HUES64 (cell line): ENCODE measurements around the gene PKDREJ.

Experiments
- H3K27ac ChIP-seq: 2 replicates; pipeline ENCODE4 v1.7.0; 2013; ENCODE audit warnings: low read depth, low read length, inconsistent platforms
- H3K27me3 ChIP-seq: 2 replicates; pipeline ENCODE4 v1.6.1; 2013; ENCODE audit warnings: mild to moderate bottlenecking, low read length; ENCODE audit not compliant: insufficient read depth
- H3K36me3 ChIP-seq: 2 replicates; pipeline ENCODE4 v1.6.1; 2013; ENCODE audit warnings: mild to moderate bottlenecking, low read length; ENCODE audit not compliant: insufficient read depth
- H3K4me1 ChIP-seq: 2 replicates; pipeline ENCODE4 v1.6.1; 2013; ENCODE audit warnings: mild to moderate bottlenecking, low read length, moderate library complexity; ENCODE audit not compliant: insufficient read depth
- H3K4me3 ChIP-seq: 2 replicates; pipeline ENCODE4 v1.5.1; 2013; ENCODE audit warnings: mild to moderate bottlenecking, low read length, moderate library complexity
- H3K9ac ChIP-seq: 2 replicates; pipeline ENCODE4 v1.6.1; 2013; ENCODE audit warnings: mild to moderate bottlenecking, low read depth, low read length
- H3K9me3 ChIP-seq: 2 replicates; pipeline ENCODE4 v1.6.1; 2013; ENCODE audit warnings: low read depth, low read length; ENCODE audit not compliant: insufficient read depth
- WGBS: fragments of 150-250, 120-280 bp; methylation state at CpG from one replicate; pipeline ENCODE4 v1.1.7; 2013; ENCODE audit warnings: missing lambda C conversion rate; 5-methylcytosine and 5-hydroxymethylcytosine counted together

PKDREJ gene

GRCh38 chr22:46288846-46289243 is 25.7 kb upstream of the PKDREJ start:
- H3K4me3 ChIP-seq, result no peak overlapping the region
- H3K27me3 ChIP-seq, result no peaks in the 10 kb centered on the region
- H3K4me1 ChIP-seq, result no peaks in the 10 kb centered on the region
- WGBS, result 95% methylated on average over 7 of the region's 7 CpGs
- no peaks in the 10 kb centered on the region for H3K9me3 ChIP-seq
- no peak overlapping the region for H3K27ac ChIP-seq
- H3K9ac ChIP-seq, result no peak overlapping the region
- peaks cover 31% of the 10 kb centered on the region for H3K36me3 ChIP-seq

GRCh38 chr22:46287873-46288751 is 25.0 kb upstream of the PKDREJ start:
- H3K27ac ChIP-seq, result no peak overlapping the region
- H3K9ac ChIP-seq, result no peak overlapping the region
- H3K27me3 ChIP-seq, result no peaks in the 10 kb centered on the region
- no peak overlapping the region for H3K4me3 ChIP-seq
- H3K36me3 ChIP-seq, result peaks cover 30% of the 10 kb centered on the region
- 94% methylated on average over 24 of the region's 24 CpGs for WGBS
- no peaks in the 10 kb centered on the region for H3K4me1 ChIP-seq
- H3K9me3 ChIP-seq, result no peaks in the 10 kb centered on the region

- no peak overlapping the region for H3K4me3 ChIP-seq
- WGBS, result 90% methylated on average over 15 of the region's 15 CpGs
- H3K4me1 ChIP-seq, result no peaks in the 10 kb centered on the region
- H3K27me3 ChIP-seq, result no peaks in the 10 kb centered on the region
- H3K9ac ChIP-seq, result no peak overlapping the region; the same call in 1 of the 2 replicates
- no peak overlapping the region for H3K27ac ChIP-seq
- no peaks in the 10 kb centered on the region for H3K9me3 ChIP-seq
- H3K36me3 ChIP-seq, result peaks cover 29% of the 10 kb centered on the region
Measured at GRCh38 chr22:46286941-46287872, 24.1 kb upstream of the PKDREJ start.

- 96% methylated on average over 3 of the region's 3 CpGs for WGBS
- no peak overlapping the region for H3K27ac ChIP-seq
- H3K9ac ChIP-seq, result no peak overlapping the region
Measured at GRCh38 chr22:46286006-46286405, 22.9 kb upstream of the PKDREJ start.

GRCh38 chr22:46281866-46282678 is 18.9 kb upstream of the PKDREJ start:
- Histone ChIP-seq H3K4me3 (no peak overlapping the region), H3K9ac (no peak overlapping the region), H3K4me1 (no peaks in the 10 kb centered on the region), H3K36me3 (peaks cover 52% of the 10 kb centered on the region), H3K27ac (no peak overlapping the region), H3K27me3 (no peaks in the 10 kb centered on the region), H3K9me3 (no peaks in the 10 kb centered on the region)
- 93% methylated on average over 13 of the region's 13 CpGs for WGBS

More at GRCh38 chr22:46286006-46286405, 22.9 kb upstream of the PKDREJ start:
- Histone ChIP-seq H3K4me1 (no peaks in the 10 kb centered on the region), H3K9me3 (no peaks in the 10 kb centered on the region), H3K4me3 (no peak overlapping the region), H3K27me3 (no peaks in the 10 kb centered on the region), H3K36me3 (peaks cover 33% of the 10 kb centered on the region)

GRCh38 chr22:46280999-46281623 is 18.0 kb upstream of the PKDREJ start:
- no peaks in the 10 kb centered on the region for H3K9me3 ChIP-seq
- no peak overlapping the region for H3K27ac ChIP-seq
- H3K27me3 ChIP-seq, result no peaks in the 10 kb centered on the region
- no peak overlapping the region for H3K9ac ChIP-seq
- H3K36me3 ChIP-seq, result peaks cover 55% of the 10 kb centered on the region
- 83% methylated on average over 19 of the region's 19 CpGs for WGBS
- no peaks in the 10 kb centered on the region for H3K4me1 ChIP-seq
- no peak overlapping the region for H3K4me3 ChIP-seq

- Histone ChIP-seq H3K9me3 (no peaks in the 10 kb centered on the region), H3K9ac (no peak overlapping the region), H3K27ac (no peak overlapping the region), H3K36me3 (peaks cover 63% of the 10 kb centered on the region), H3K4me1 (no peaks in the 10 kb centered on the region), H3K27me3 (no peaks in the 10 kb centered on the region), H3K4me3 (no peak overlapping the region)
- 95% methylated on average over 12 of the region's 12 CpGs for WGBS
Measured at GRCh38 chr22:46280063-46280817, 17.1 kb upstream of the PKDREJ start.

GRCh38 chr22:46278656-46279645 is 15.8 kb upstream of the PKDREJ start:
- Histone ChIP-seq H3K36me3 (peaks cover 58% of the 10 kb centered on the region), H3K4me3 (no peak overlapping the region)
- WGBS, result 94% methylated on average over 22 of the region's 22 CpGs

GRCh38 chr22:46276563-46276962 is 13.4 kb upstream of the PKDREJ start:
- 94% methylated on average over 5 of the region's 7 CpGs for WGBS
- H3K9me3 ChIP-seq, result no peaks in the 10 kb centered on the region
- no peak overlapping the region for H3K9ac ChIP-seq
- H3K4me1 ChIP-seq, result no peaks in the 10 kb centered on the region
- H3K27ac ChIP-seq, result no peak overlapping the region
- no peaks in the 10 kb centered on the region for H3K27me3 ChIP-seq
- H3K4me3 ChIP-seq, result no peak overlapping the region
- peaks cover 61% of the 10 kb centered on the region for H3K36me3 ChIP-seq

More at GRCh38 chr22:46278656-46279645, 15.8 kb upstream of the PKDREJ start:
- Histone ChIP-seq H3K9ac (no peak overlapping the region), H3K27ac (no peak overlapping the region), H3K4me1 (no peaks in the 10 kb centered on the region), H3K27me3 (no peaks in the 10 kb centered on the region), H3K9me3 (no peaks in the 10 kb centered on the region)
